ENCODE results near the gene SLC47A1. TPM values are rescaled to one million over a fixed set of nuclear protein-coding genes. Genes with fewer than 3 reads are reported as not detected.
A peak's percentile ranks its signal among the peaks of the same experiment; 100 is the strongest.

Gene SLC47A1
- total and polyA plus RNA-seq, 9 of the 15 experiments (the other 6 are each of a cell fraction or from before 2014, with no cell fraction given): not detected

DNA sequence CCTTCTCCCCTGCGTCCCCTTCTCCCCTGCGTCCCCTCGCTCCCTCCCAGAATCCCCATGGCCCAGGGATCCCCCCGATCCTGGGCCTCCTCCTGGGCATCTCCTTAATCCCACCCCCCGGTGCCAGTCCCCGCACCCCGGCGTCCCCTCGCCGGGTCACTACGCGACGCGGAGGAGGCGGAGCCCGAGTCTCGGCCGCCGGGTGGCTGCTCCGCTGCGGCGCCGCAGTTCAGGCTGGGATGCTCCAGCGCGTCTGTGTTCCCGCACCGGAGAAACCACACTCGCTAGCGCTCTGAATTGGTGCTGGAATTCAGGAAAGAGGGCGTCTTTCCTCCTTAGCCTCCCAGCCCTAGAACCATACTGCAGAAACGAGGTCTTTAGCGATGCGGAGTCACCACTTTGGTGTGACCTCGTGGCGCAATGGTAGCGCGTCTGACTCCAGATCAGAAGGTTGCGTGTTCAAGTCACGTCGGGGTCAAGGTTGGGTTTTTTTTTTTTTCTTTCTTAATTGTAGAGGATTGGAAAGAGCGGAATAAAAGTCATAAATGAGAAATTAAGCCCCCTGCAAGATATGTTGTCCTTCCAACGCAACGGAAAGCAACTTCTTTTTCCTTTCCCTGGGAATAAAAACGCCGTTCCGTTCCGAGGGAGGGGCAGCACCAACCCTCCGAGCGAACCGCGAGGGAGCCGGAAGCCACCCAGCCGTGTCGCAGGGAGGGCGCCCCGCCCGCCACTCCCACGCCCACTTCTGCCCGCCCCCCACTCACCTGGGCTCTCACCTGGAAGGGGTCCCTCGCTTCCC is 25.7 kb upstream of the SLC47A1 start (continued):
- TF ChIP-seq, protein P1, sequence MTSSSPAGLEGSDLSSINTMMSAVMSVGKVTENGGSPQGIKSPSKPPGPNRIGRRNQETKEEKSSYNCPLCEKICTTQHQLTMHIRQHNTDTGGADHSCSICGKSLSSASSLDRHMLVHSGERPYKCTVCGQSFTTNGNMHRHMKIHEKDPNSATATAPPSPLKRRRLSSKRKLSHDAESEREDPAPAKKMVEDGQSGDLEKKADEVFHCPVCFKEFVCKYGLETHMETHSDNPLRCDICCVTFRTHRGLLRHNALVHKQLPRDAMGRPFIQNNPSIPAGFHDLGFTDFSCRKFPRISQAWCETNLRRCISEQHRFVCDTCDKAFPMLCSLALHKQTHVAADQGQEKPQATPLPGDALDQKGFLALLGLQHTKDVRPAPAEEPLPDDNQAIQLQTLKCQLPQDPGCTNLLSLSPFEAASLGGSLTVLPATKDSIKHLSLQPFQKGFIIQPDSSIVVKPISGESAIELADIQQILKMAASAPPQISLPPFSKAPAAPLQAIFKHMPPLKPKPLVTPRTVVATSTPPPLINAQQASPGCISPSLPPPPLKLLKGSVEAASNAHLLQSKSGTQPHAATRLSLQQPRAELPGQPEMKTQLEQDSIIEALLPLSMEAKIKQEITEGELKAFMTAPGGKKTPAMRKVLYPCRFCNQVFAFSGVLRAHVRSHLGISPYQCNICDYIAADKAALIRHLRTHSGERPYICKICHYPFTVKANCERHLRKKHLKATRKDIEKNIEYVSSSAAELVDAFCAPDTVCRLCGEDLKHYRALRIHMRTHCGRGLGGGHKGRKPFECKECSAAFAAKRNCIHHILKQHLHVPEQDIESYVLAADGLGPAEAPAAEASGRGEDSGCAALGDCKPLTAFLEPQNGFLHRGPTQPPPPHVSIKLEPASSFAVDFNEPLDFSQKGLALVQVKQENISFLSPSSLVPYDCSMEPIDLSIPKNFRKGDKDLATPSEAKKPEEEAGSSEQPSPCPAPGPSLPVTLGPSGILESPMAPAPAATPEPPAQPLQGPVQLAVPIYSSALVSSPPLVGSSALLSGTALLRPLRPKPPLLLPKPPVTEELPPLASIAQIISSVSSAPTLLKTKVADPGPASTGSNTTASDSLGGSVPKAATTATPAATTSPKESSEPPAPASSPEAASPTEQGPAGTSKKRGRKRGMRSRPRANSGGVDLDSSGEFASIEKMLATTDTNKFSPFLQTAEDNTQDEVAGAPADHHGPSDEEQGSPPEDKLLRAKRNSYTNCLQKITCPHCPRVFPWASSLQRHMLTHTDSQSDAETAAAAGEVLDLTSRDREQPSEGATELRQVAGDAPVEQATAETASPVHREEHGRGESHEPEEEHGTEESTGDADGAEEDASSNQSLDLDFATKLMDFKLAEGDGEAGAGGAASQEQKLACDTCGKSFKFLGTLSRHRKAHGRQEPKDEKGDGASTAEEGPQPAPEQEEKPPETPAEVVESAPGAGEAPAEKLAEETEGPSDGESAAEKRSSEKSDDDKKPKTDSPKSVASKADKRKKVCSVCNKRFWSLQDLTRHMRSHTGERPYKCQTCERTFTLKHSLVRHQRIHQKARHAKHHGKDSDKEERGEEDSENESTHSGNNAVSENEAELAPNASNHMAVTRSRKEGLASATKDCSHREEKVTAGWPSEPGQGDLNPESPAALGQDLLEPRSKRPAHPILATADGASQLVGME (CRISPR knock-in tag; IDR thresholded peaks at IDR 0.05): no peak
- TF ChIP-seq XRCC3 (IDR thresholded peaks at IDR 0.05) (no peak), SMARCA4 (IDR thresholded peaks at IDR 0.05) (no peak), U2AF2 (optimal IDR thresholded peaks at IDR 0.05; ENCODE audit: low read depth, low read length) (no peak), YY1 (IDR thresholded peaks at IDR 0.05; ENCODE audit: borderline replicate concordance in 1 of 3, control insufficient read depth in 1 of 3, extremely low read depth in 1 of 3, insufficient read depth in 3 of 3, insufficient read length in 1 of 3, insufficient replicate concordance in 2 of 3, low read depth in 1 of 3, low read length in 2 of 3) (peak in 1 of 3 experiments; percentile 31), ETV1 (tag; conservative IDR thresholded peaks at IDR 0.05; ENCODE audit: low read depth) (no peak), PRMT5 (CRISPR knock-in tag; IDR thresholded peaks at IDR 0.05) (no peak), ATF1 (CRISPR knock-in tag; IDR thresholded peaks at IDR 0.05) (no peak), ATF1 (tag; IDR thresholded peaks at IDR 0.05) (peak; percentile 36; the same call in 1 of the 2 replicates), TAF1 (IDR thresholded peaks at IDR 0.05; ENCODE audit: control insufficient read depth, extremely low read depth, insufficient read depth, low read length, severe bottlenecking) (no peak), CHCHD3 (CRISPR knock-in tag; IDR thresholded peaks at IDR 0.05) (no peak), FOXK2 (conservative IDR thresholded peaks at IDR 0.05 in 1 of 2, IDR thresholded peaks at IDR 0.05 in 1 of 2; ENCODE audit: low read depth in 2 of 2) (peak in 1 of 2 experiments; percentile 48; a peak in 1 of 4 replicates), CSDE1 (IDR thresholded peaks at IDR 0.05) (0 out of 4 replicates have a peak, but pooled peaks of 1 of the 2 experiments have one; percentile 59), NEUROD1 (IDR thresholded peaks at IDR 0.05; ENCODE audit: borderline replicate concordance, low read depth, low read length, partially characterized antibody) (no peak), BDP1 (IDR thresholded peaks at IDR 0.05; ENCODE audit: insufficient read depth, insufficient read length) (peak; percentile 65)
- TF ChIP-seq, protein P2, sequence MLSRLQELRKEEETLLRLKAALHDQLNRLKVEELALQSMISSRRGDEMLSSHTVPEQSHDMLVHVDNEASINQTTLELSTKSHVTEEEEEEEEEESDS (CRISPR knock-in tag; IDR thresholded peaks at IDR 0.05): no peak
- TF ChIP-seq, protein P3, sequence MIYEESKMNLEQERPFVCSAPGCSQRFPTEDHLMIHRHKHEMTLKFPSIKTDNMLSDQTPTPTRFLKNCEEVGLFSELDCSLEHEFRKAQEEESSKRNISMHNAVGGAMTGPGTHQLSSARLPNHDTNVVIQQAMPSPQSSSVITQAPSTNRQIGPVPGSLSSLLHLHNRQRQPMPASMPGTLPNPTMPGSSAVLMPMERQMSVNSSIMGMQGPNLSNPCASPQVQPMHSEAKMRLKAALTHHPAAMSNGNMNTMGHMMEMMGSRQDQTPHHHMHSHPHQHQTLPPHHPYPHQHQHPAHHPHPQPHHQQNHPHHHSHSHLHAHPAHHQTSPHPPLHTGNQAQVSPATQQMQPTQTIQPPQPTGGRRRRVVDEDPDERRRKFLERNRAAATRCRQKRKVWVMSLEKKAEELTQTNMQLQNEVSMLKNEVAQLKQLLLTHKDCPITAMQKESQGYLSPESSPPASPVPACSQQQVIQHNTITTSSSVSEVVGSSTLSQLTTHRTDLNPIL (CRISPR knock-in tag; IDR thresholded peaks at IDR 0.05): no peak
- TF ChIP-seq, protein P4, sequence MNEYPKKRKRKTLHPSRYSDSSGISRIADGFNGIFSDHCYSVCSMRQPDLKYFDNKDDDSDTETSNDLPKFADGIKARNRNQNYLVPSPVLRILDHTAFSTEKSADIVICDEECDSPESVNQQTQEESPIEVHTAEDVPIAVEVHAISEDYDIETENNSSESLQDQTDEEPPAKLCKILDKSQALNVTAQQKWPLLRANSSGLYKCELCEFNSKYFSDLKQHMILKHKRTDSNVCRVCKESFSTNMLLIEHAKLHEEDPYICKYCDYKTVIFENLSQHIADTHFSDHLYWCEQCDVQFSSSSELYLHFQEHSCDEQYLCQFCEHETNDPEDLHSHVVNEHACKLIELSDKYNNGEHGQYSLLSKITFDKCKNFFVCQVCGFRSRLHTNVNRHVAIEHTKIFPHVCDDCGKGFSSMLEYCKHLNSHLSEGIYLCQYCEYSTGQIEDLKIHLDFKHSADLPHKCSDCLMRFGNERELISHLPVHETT (CRISPR knock-in tag; conservative IDR thresholded peaks at IDR 0.05 in 1 of 2, IDR thresholded peaks at IDR 0.05 in 1 of 2): no peak

All from K562 (cell line).